ENCODE data around the gene CNPY1.
"Not testable (repeated sequence)": the region's sequence is repeated elsewhere in the genome, so short reads cannot be mapped to it uniquely, and the experiment has no call there.

The CNPY1 gene

DNA sequence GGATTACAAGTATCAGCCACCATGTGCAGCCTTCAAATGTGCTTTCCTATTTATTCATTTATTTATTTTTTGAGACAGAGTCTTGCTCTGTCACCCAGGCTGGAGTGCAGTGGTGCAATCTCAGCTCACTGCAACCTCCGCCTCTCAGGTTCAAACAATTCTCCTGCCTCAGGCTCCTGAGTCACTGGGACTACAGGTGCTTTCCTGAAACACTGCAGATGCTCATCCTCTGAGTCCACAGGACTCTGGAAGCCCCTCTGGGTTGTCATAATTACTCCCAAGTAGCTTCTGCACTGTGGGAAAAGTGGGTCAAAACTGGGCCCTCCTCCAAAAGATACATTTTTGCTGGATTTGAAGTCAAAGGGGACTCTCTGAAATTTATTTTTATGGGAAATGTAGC is at the start of gene CNPY1:
CNPY1 (minus strand) TSS at position 111 of the 400 bp plus-strand sequence. CDS start 630 bp downstream, outside the sequence.
- H3K27me3 ChIP-seq (replicated peaks; ENCODE audit: control insufficient read depth, insufficient read depth, low read length); H3K36me3 ChIP-seq (ENCODE audit: control insufficient read depth, insufficient read depth, low read length); H3K4me3 ChIP-seq (replicated peaks; ENCODE audit: low read depth, low read length); DNase-seq (ENCODE audit: extremely low read depth, insufficient read length): not testable (repeated sequence)

DNA sequence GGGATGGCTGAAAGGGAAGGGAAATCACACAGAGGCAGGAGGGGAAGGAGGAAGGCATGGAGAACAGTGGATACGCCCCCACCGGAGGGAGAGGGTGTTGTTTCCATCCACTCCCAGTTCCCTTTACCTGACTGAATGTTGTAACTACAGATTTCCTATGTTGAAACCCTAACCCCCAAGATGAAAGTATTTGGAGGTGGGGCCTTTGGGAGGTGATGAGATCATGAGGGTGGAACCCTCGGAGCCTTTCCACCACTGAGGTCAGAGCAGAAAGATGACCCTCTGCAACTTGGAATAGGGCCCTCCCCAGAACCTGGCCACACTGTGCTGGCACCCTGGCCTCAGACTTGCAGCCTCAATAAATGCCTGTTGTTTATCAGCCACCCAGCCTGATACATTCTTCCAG is 48.6 kb upstream of the CNPY1 start:
- Histone ChIP-seq H3K36me3 (ENCODE audit: control insufficient read depth, insufficient read depth, low read length) (no peaks in the 10 kb centered on the region), H3K4me3 (replicated peaks; ENCODE audit: low read depth, low read length) (no peak overlapping the region), H3K27me3 (replicated peaks; ENCODE audit: control insufficient read depth, insufficient read depth, low read length) (no peaks in the 10 kb centered on the region)
- TF ChIP-seq, protein P1, sequence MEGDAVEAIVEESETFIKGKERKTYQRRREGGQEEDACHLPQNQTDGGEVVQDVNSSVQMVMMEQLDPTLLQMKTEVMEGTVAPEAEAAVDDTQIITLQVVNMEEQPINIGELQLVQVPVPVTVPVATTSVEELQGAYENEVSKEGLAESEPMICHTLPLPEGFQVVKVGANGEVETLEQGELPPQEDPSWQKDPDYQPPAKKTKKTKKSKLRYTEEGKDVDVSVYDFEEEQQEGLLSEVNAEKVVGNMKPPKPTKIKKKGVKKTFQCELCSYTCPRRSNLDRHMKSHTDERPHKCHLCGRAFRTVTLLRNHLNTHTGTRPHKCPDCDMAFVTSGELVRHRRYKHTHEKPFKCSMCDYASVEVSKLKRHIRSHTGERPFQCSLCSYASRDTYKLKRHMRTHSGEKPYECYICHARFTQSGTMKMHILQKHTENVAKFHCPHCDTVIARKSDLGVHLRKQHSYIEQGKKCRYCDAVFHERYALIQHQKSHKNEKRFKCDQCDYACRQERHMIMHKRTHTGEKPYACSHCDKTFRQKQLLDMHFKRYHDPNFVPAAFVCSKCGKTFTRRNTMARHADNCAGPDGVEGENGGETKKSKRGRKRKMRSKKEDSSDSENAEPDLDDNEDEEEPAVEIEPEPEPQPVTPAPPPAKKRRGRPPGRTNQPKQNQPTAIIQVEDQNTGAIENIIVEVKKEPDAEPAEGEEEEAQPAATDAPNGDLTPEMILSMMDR (IDR thresholded peaks at IDR 0.05; ENCODE audit: insufficient read depth, low read length, poor library complexity, severe bottlenecking) = no peak
- no peak for DNase-seq (ENCODE audit: extremely low read depth, insufficient read length)

DNA sequence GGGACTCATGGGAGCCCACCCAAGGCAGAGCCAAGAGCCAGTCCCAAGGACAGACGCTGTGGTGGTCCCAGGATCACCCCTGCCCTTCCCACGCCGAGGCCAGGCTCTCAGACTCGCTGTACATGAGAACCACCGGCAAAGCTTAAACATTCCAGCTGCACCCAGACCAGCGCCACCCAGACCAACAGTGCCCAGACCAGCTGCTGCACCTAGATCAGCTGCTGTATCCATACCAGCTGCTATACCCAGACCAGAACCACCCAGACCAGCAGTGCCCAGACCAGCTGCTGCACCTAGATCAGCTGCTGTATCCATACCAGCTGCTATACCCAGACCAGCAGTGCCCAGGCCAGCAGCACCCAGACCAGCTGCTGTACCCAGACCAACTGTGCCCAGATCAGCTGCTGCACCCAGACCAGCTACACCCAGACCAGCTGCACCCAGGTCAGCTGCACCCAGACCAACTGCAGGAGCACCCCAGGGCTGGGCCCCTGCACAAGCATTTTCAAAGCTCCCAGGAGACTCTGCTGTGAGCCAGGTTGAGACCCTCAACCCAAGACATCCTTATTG is 47.9 kb upstream of the CNPY1 start:
- TF ChIP-seq, protein P1 (IDR thresholded peaks at IDR 0.05; ENCODE audit: insufficient read depth, low read length, poor library complexity, severe bottlenecking) = no peak
- Histone ChIP-seq H3K27me3 (replicated peaks; ENCODE audit: control insufficient read depth, insufficient read depth, low read length) (no peaks in the 10 kb centered on the region), H3K4me3 (replicated peaks; ENCODE audit: low read depth, low read length) (no peak overlapping the region), H3K36me3 (ENCODE audit: control insufficient read depth, insufficient read depth, low read length) (no peaks in the 10 kb centered on the region)
- DNase-seq (ENCODE audit: extremely low read depth, insufficient read length) = no peak

DNA sequence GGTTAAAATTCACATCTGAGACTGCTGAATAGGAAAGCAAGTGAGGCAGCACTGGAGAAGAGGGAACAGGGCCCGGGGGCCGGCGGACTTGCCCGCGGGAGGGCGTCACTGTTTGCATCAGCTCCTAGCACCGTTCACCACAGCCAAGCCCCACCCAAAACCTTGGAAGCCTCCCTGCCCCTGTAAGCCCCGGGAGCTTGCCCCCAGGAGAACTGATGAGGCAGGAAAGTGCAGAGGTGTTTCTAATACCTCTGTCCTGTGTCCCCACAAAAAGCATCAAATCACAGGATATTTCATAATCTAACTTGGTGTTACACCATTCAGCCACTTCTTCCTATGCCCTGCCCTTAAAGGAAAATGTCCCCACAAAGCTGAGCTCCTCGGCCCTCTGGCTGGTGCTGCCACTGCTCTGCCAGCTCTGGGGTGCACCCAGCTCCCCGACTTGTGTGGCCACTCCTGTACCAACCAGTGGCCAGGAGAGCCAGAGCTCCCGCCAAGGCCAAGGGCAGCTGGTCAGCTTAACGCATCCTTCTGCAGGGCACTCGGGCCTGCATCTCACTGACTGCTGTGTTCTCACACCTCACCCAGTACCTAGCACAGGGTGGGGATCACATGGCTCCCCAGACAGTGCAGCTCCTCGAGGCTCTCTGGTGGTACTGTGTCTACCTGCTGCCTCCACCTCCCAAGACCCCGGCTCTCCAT is 47.3 kb upstream of the CNPY1 start:
- Histone ChIP-seq H3K4me3 (replicated peaks; ENCODE audit: low read depth, low read length) (no peak overlapping the region), H3K36me3 (ENCODE audit: control insufficient read depth, insufficient read depth, low read length) (no peaks in the 10 kb centered on the region), H3K27me3 (replicated peaks; ENCODE audit: control insufficient read depth, insufficient read depth, low read length) (no peaks in the 10 kb centered on the region)
- DNase-seq (ENCODE audit: extremely low read depth, insufficient read length) = no peak
- TF ChIP-seq, protein P1 (IDR thresholded peaks at IDR 0.05; ENCODE audit: insufficient read depth, low read length, poor library complexity, severe bottlenecking) = no peak

DNA sequence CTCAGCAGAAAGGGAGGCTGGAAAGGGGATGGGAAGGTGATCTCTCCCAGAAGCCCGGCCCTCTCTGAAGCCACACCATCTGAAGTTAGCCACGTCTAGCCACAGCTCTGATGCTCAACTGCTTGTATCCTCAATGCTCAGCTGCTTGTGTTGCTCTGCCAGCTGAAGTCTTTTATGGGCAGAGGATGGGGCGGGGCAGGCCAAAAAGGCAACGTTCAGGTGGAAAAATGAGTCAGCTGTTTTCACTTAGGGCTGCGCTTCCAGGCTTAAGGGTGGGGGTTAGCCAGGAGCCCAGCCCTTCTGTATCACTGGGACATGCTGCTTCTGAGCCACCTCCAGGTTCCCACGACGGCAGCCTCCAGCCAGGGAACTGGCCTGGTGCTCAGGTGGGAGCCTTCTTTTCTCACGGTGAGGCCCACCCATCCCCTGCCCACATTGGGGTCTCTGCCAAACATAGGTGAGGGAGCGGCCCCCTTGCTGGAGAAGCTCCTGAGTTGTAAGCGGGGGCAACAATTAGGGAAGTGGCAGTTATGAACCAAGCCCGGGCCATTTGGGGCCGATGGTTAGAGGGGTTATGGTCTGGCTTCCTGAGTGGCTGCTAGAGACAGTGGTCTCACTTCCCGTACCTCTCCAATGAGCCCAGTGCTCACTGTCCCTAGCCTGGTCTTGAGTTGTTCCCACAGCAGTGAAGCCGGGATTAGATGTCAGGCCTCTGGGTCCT is 44.9 kb upstream of the CNPY1 start:
- no peak for DNase-seq (ENCODE audit: extremely low read depth, insufficient read length)

More for the DNA sequence above, 44.9 kb upstream of the CNPY1 start:
- H3K27me3 ChIP-seq (replicated peaks; ENCODE audit: control insufficient read depth, insufficient read depth, low read length) = no peaks in the 10 kb centered on the region
- H3K36me3 ChIP-seq (ENCODE audit: control insufficient read depth, insufficient read depth, low read length) = no peaks in the 10 kb centered on the region
- no peak overlapping the region for H3K4me3 ChIP-seq (replicated peaks; ENCODE audit: low read depth, low read length)
- TF ChIP-seq, protein P1 (IDR thresholded peaks at IDR 0.05; ENCODE audit: insufficient read depth, low read length, poor library complexity, severe bottlenecking) = no peak
